B cell (primary cell): ENCODE data around the gene MEPCE. TPM values are rescaled to one million over a fixed set of nuclear protein-coding genes. Genes with fewer than 3 reads are reported as not detected.

Experiments used
- ATAC-seq: fragments of 200-7000 bp; cut with Tn5 transposase; one replicate; pipeline ENCODE4 v1.10.0; 2021; ENCODE audit warnings: low read depth, mild to moderate bottlenecking, moderate number of reproducible peaks, moderate library complexity
- CTCF ChIA-PET: fragments of 350-600 bp; sonication (Branson Sonifier 250); formaldehyde crosslinking; loops from one replicate; lab custom pipeline; 2021; ENCODE audit warnings: antibody characterized with exemption, inconsistent platforms; lab: Charles Lee
- POLR2A ChIA-PET: fragments of 350-600 bp; sonication (Branson Sonifier 250); formaldehyde crosslinking; loops from one replicate; lab custom pipeline; 2021; ENCODE audit warnings: antibody characterized with exemption; lab: Charles Lee
- DNase-seq: peaks from one replicate; pipeline ENCODE4 v3.0.0; 2013
- H2AFZ ChIP-seq: 2 replicates; pipeline ENCODE4 v1.6.1; 2012; ENCODE audit warnings: mild to moderate bottlenecking, low read depth, low read length; ENCODE audit not compliant: insufficient read depth, poor library complexity, severe bottlenecking
- H3K27ac ChIP-seq, 2 donors: 1 replicate in 1 of 2; 2 replicates in 1 of 2; pipeline ENCODE4 v1.5.1; 2012 to 2013; ENCODE audit warnings: low read length in 2 of 2, mild to moderate bottlenecking in 2 of 2, moderate library complexity in 1 of 2
- H3K27me3 ChIP-seq, 4 experiments: fragments of 200-600 bp in 1 of 4; sonication (generic) in 1 of 4; replicated peaks in 1 of 4; 1 replicate in 2 of 4; 2 replicates in 2 of 4; pipeline versions ENCODE4 v1.6.1 to v1.7.0; 2013 to 2016; ENCODE audit warnings: low read length in 3 of 4, mild to moderate bottlenecking in 2 of 4, mixed read lengths in 1 of 4, moderate library complexity in 1 of 4; ENCODE audit not compliant: insufficient read depth in 4 of 4, control insufficient read depth in 3 of 4; ENCODE audit errors: control extremely low read depth in 1 of 4
- H3K36me3 ChIP-seq, 2 experiments: replicated peaks in 1 of 2; 1 replicate in 1 of 2; 2 replicates in 1 of 2; pipeline versions ENCODE4 v1.6.1 to v1.7.1; 2013; ENCODE audit warnings: low read length in 1 of 2; ENCODE audit not compliant: insufficient read depth in 2 of 2, control insufficient read depth in 1 of 2; ENCODE audit errors: control extremely low read depth in 1 of 2, extremely low read depth in 1 of 2
- H3K4me1 ChIP-seq, 2 donors: fragments of 200-600 bp in 1 of 2; sonication (generic) in 1 of 2; 1 replicate in 1 of 2; 2 replicates in 1 of 2; pipeline versions ENCODE4 v1.5.1 to v1.6.1; 2013 to 2017; ENCODE audit warnings: low read length in 2 of 2; ENCODE audit not compliant: control insufficient read depth in 2 of 2, insufficient read depth in 2 of 2
- H3K4me2 ChIP-seq: replicated peaks from 2 replicates; pipeline ENCODE3; 2012; ENCODE audit warnings: mild to moderate bottlenecking, low read depth, low read length; ENCODE audit not compliant: poor library complexity, severe bottlenecking
- H3K4me3 ChIP-seq, 5 experiments: fragments of 200-600 bp in 1 of 5; sonication (generic) in 1 of 5; 1 replicate in 3 of 5; 2 replicates in 2 of 5; pipeline versions ENCODE4 v1.5.1 to v1.7.0; 2011 to 2016; ENCODE audit warnings: low read length in 4 of 5, mild to moderate bottlenecking in 4 of 5, low read depth in 2 of 5, control low read depth in 1 of 5, moderate library complexity in 1 of 5; ENCODE audit not compliant: insufficient read depth in 1 of 5; ENCODE audit errors: control extremely low read depth in 1 of 5, extremely low read depth in 1 of 5
- H3K79me2 ChIP-seq: fragments of 200-600 bp; sonication (generic); one replicate; pipeline ENCODE4 v1.6.0; 2016; ENCODE audit warnings: low read length; ENCODE audit not compliant: control insufficient read depth, insufficient read depth
- H3K9ac ChIP-seq: fragments of 200-600 bp; sonication (generic); 2 replicates; pipeline ENCODE4 v1.6.1; 2017; ENCODE audit warnings: mild to moderate bottlenecking, low read length, moderate library complexity
- H3K9me3 ChIP-seq, 3 donors: one replicate each; pipeline versions ENCODE4 v1.6.1 to v1.7.1; 2013; ENCODE audit warnings: low read length in 2 of 3; ENCODE audit not compliant: control insufficient read depth in 2 of 3, insufficient read depth in 1 of 3; ENCODE audit errors: control extremely low read depth in 1 of 3
- H4K20me1 ChIP-seq: 2 replicates; pipeline ENCODE4 v1.6.0; 2012; ENCODE audit warnings: mild to moderate bottlenecking, low read length; ENCODE audit not compliant: insufficient read depth, control insufficient read depth, poor library complexity, severe bottlenecking
- H3K27ac Mint-ChIP-seq: one replicate; pipeline ENCODE4 v1.8.0; 2021; ENCODE audit warnings: mixed read lengths
- H3K27me3 Mint-ChIP-seq: one replicate; pipeline ENCODE4 v1.8.0; 2021; ENCODE audit warnings: mixed read lengths
- H3K4me1 Mint-ChIP-seq: one replicate; pipeline ENCODE4 v1.8.0; 2021; ENCODE audit warnings: mixed read lengths
- H3K4me3 Mint-ChIP-seq: one replicate; pipeline ENCODE4 v1.8.0; 2021; ENCODE audit warnings: mixed read lengths
- H3K9me3 Mint-ChIP-seq: one replicate; pipeline ENCODE4 v1.8.0; 2022; ENCODE audit warnings: mixed read lengths; ENCODE audit not compliant: insufficient read depth
- CTCF ChIP-seq: fragments of 200-600 bp; IDR thresholded peaks from one replicate; pipeline ENCODE4 v1.8.0; 2022; ENCODE audit warnings: antibody characterized with exemption, mild to moderate bottlenecking
- EZH2 ChIP-seq: IDR thresholded peaks from 2 replicates; pipeline ENCODE4 v1.6.1; 2012; ENCODE audit warnings: borderline replicate concordance, low read depth, mild to moderate bottlenecking, moderate library complexity, low read length; ENCODE audit not compliant: insufficient read depth, poor library complexity, severe bottlenecking
- WGBS: methylation state at CpG from one replicate; pipeline ENCODE4 v1.1.5; 2013; ENCODE audit warnings: missing lambda C conversion rate; ENCODE audit not compliant: insufficient coverage; 5-methylcytosine and 5-hydroxymethylcytosine counted together
- intact Hi-C: fragments of 100-400 bp; cut with micrococcal nuclease; formaldehyde crosslinking; loops from one replicate; pipeline ENCODE4 v1.10.0; 2022
- polyA plus RNA-seq: library from polyadenylated mRNA; depleted of rRNA; stranded (reverse); fragments of >200 nt; gene quantifications from 2 replicates; pipeline ENCODE4 v1.2.3, GENCODE V29; 2012
- total RNA-seq, 2 donors: library from RNA; stranded (reverse); fragments of 120-200 nt in 1 of 2; gene quantifications; 1 replicate in 1 of 2; 2 replicates in 1 of 2; pipeline versions ENCODE4 v1.2.3 to v1.2.4, GENCODE V29; 2013 to 2022

The MEPCE gene
- total and polyA plus RNA-seq, 2 donors (not counting 1 experiment from before 2014, with no cell fraction given): 54.5 to 90.6 TPM

DNA sequence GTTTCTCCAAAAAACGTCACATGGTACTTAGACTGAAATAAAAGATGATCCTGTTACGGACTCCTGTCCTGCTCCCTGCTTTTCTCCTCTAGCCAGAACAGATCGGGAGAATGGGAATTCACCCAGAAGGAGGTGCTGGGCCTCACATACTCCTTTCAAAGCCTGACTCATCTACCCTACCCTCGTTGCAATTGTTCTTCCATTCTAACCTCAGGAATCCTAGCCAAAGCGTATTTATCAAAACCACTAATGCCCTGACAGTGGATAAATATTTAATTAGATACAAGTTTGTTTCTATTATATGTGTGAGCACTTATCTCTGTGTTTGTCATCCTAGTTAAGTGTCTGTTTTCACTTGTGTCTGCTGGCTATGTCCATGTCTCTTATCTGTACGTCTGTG, 22.9 kb upstream of the MEPCE start:
- Histone ChIP-seq H3K9ac (no peak overlapping the region), H4K20me1 (no peaks in the 10 kb centered on the region), H3K4me1 (peaks cover 15 to 20% of the 10 kb centered on the region in 2 donors), H2AFZ (no peak overlapping the region), H3K36me3 (peaks cover 0 to 15% of the 10 kb centered on the region in 2 experiments), H3K27me3 (no peaks in the 10 kb centered on the region), H3K27ac (no peak overlapping the region), H3K4me3 (no peak overlapping the region), H3K4me2 (no peak overlapping the region), H3K79me2 (no peaks in the 10 kb centered on the region), H3K9me3 (no peaks in the 10 kb centered on the region)
- ChIA-PET POLR2A (interaction anchor here (0.6 to 2.4 kb wide), 5 partner anchors 10 to 207 kb away, joined by 4 to 11 read pairs (median 9); partner anchors contain the start of genes MEPCE and ZCWPW1), CTCF (interaction anchor here (0.6 to 4.4 kb wide), 35 partner anchors 10 to 493 kb away, joined by 3 to 67 read pairs (median 7); partner anchors contain the start of genes GPC2, MEPCE, PILRB and PVRIG)
- DNase-seq (no peak), ATAC-seq (no peak)
- WGBS: 70% methylated on average over 2 of the region's 6 CpGs
- H3K9me3 Mint-ChIP-seq: no peaks in the 10 kb centered on the region
- H3K4me1 Mint-ChIP-seq: peaks cover 9% of the 10 kb centered on the region
- TF ChIP-seq CTCF (no peak), EZH2 (no peak)
- intact Hi-C loops: loop anchor here (1.0 to 2.0 kb wide), 4 partner anchors 37 to 274 kb away; partner anchors contain the start of gene PILRB
- no peak overlapping the region for H3K4me3 Mint-ChIP-seq
- H3K27ac Mint-ChIP-seq: no peak overlapping the region
- H3K27me3 Mint-ChIP-seq: no peaks in the 10 kb centered on the region
